Prostate gland (tissue), 2 donors: Measurements from ENCODE around the gene DAZAP1. TPM values are rescaled to one million over a fixed set of nuclear protein-coding genes. Genes with fewer than 3 reads are reported as not detected.

Source experiments
- DNase-seq: peaks from one replicate; pipeline ENCODE4 v3.0.0-alpha.2; 2019; ENCODE audit warnings: low spot score
- H3K27ac ChIP-seq, 2 donors: fragments of 200-600 bp; sonication (generic); 2 replicates each; pipeline ENCODE4 v1.5.1; 2017 to 2019
- H3K27me3 ChIP-seq: fragments of 200-600 bp; sonication (generic); replicated peaks from 2 replicates; pipeline ENCODE4 v1.5.1; 2019; ENCODE audit not compliant: insufficient read depth
- H3K36me3 ChIP-seq, 2 donors: fragments of 200-600 bp; sonication (generic); 1 replicate in 1 of 2; 2 replicates in 1 of 2; pipeline versions ENCODE4 v1.5.1 to v1.8.1; 2017 to 2019
- H3K4me1 ChIP-seq: fragments of 200-600 bp; sonication (generic); replicated peaks from 2 replicates; pipeline ENCODE4 v1.5.1; 2019
- H3K4me3 ChIP-seq, 2 donors: fragments of 200-600 bp; sonication (generic); 2 replicates each; pipeline ENCODE4 v1.5.1; 2017 to 2019
- H3K9me3 ChIP-seq: fragments of 200-600 bp; sonication (generic); 2 replicates; pipeline ENCODE4 v1.5.1; 2017
- POLR2A ChIP-seq: fragments of 450-650 bp; IDR thresholded peaks from one replicate; pipeline ENCODE4 v1.6.1; 2016; ENCODE audit warnings: antibody characterized with exemption, mild to moderate bottlenecking
- POLR2AphosphoS5 ChIP-seq: sonication (generic); formaldehyde crosslinking; IDR thresholded peaks from one replicate; pipeline ENCODE4 v1.6.1; 2017; ENCODE audit warnings: antibody characterized with exemption
- WGBS: methylation state at CpG from one replicate; pipeline ENCODE4 v1.1.5; 2018; 5-methylcytosine and 5-hydroxymethylcytosine counted together
- intact Hi-C: fragments of 100-400 bp; cut with DNase I; formaldehyde crosslinking; loops from one replicate; pipeline ENCODE4 v1.14.2; 2022
- total RNA-seq, 2 donors: library from RNA; depleted of rRNA; stranded (reverse); fragments of >200 nt; gene quantifications; one replicate each; pipeline ENCODE4 v1.1.0, GENCODE V29; 2016
- TF ChIP-seq, protein P1 (sequence below), 4 experiments: fragments of 200-600 bp in 2 of 4; fragments of 450-650 bp in 2 of 4; sonication (generic) in 2 of 4; IDR thresholded peaks; 1 replicate in 3 of 4; 2 replicates in 1 of 4; pipeline ENCODE4 v1.5.1; 2016 to 2019; ENCODE audit warnings: antibody characterized with exemption in 4 of 4, mild to moderate bottlenecking in 2 of 4, moderate library complexity in 2 of 4

DAZAP1 gene
- total RNA-seq, 2 donors from 2014 or later, result 58.6 to 74.1 TPM

DNA sequence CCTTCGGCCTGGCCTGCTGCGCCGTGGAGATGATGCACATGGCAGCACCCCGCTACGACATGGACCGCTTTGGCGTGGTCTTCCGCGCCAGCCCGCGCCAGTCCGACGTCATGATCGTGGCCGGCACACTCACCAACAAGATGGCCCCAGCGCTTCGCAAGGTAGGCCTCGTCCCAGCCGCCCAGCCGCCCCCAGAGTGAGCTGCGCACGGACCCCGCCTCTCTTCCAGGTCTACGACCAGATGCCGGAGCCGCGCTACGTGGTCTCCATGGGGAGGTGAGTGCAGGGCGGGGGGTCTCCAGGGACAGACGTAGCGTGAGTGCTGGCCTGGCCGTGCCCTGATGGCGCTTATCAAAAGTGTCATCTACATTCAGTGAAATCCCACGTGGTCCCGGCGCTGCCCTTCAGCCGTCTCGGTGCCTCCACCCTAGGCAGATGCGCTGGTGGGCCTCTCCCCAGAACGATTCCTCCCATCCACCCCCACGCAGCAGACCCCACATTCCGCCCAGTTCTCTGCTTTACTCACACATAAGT, 16.4 kb upstream of the DAZAP1 start:
- Histone ChIP-seq H3K27me3 (no peaks in the 10 kb centered on the region), H3K4me1 (no peaks in the 10 kb centered on the region), H3K4me3 (no peak overlapping the region), H3K27ac (no peak overlapping the region), H3K9me3 (no peaks in the 10 kb centered on the region), H3K36me3 (peaks cover 0 to 4% of the 10 kb centered on the region in 2 donors)
- WGBS, result 94% methylated on average over 42 of the region's 42 CpGs
- no peak for TF ChIP-seq POLR2AphosphoS5
- TF ChIP-seq POLR2A, result no peak
- TF ChIP-seq, protein P1, sequence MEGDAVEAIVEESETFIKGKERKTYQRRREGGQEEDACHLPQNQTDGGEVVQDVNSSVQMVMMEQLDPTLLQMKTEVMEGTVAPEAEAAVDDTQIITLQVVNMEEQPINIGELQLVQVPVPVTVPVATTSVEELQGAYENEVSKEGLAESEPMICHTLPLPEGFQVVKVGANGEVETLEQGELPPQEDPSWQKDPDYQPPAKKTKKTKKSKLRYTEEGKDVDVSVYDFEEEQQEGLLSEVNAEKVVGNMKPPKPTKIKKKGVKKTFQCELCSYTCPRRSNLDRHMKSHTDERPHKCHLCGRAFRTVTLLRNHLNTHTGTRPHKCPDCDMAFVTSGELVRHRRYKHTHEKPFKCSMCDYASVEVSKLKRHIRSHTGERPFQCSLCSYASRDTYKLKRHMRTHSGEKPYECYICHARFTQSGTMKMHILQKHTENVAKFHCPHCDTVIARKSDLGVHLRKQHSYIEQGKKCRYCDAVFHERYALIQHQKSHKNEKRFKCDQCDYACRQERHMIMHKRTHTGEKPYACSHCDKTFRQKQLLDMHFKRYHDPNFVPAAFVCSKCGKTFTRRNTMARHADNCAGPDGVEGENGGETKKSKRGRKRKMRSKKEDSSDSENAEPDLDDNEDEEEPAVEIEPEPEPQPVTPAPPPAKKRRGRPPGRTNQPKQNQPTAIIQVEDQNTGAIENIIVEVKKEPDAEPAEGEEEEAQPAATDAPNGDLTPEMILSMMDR (IDR thresholded peaks at IDR 0.05), result no peak
- DNase-seq, result no peak
- intact Hi-C loops, result no loop called here

DNA sequence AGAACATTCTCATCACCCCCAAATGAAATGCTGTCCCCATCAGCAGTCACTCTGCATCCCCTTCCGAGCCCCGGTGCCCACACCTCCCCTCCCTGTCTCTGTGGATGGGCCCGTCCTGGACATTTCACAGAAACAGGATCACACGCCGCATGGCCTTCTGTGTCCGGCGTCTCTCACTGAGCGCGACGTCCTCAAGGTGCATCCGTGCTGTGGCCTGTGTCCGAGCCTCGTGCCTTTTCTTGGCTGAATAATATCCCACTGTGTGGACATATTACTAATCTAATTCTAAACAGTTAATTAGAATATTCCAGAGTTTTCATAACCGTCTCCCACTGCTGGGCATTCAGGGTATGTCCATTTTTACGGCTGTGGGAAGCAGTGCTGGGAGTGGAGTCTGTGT, 15.0 kb upstream of the DAZAP1 start:
- intact Hi-C loops, result no loop called here
- no peak overlapping the region for H3K4me3 ChIP-seq
- H3K36me3 ChIP-seq, result peaks cover 0 to 4% of the 10 kb centered on the region in 2 donors
- no peaks in the 10 kb centered on the region for H3K4me1 ChIP-seq
- H3K27ac ChIP-seq, result no peak overlapping the region
- TF ChIP-seq, protein P1 (IDR thresholded peaks at IDR 0.05), result no peak
- TF ChIP-seq POLR2AphosphoS5, result no peak
- TF ChIP-seq POLR2A, result no peak
- H3K9me3 ChIP-seq, result no peaks in the 10 kb centered on the region
- DNase-seq, result no peak
- WGBS, result 98% methylated on average over 15 of the region's 15 CpGs
- no peaks in the 10 kb centered on the region for H3K27me3 ChIP-seq

DNA sequence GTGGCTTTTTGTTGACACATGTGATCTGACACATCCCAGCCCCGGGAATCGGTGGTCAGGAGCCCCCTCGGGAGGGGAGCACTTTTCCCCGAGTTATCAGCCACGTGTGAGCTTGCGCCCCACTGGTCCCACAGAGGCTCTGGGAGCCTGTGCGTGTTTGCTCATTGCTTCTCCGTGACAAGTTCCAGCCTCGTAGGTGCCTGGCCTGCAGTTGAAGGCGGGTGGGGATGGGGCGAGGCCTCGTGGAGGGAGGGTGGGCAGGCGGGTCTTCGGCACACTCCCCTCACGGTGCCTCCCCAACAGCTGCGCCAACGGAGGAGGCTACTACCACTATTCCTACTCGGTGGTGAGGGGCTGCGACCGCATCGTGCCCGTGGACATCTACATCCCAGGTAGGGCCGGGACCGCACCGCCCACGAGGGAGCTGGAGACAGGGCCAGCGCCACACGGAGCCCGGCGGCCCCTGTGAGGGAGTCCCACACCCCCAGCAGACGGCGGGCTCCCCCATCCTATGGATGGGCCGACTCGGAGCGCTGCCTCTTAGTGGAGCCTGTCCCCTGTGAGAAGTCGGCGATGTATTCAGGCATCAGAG, 14.4 kb upstream of the DAZAP1 start:
- DNase-seq, result no peak
- intact Hi-C loops, result no loop called here
- H3K36me3 ChIP-seq, result peaks cover 0 to 4% of the 10 kb centered on the region in 2 donors
- H3K27me3 ChIP-seq, result no peaks in the 10 kb centered on the region
- no peaks in the 10 kb centered on the region for H3K4me1 ChIP-seq
- TF ChIP-seq, protein P1 (IDR thresholded peaks at IDR 0.05), result no peak
- TF ChIP-seq POLR2A (no peak), POLR2AphosphoS5 (no peak)
- WGBS, result 88% methylated on average over 21 of the region's 37 CpGs
- no peak overlapping the region for H3K4me3 ChIP-seq
- no peak overlapping the region for H3K27ac ChIP-seq
- H3K9me3 ChIP-seq, result no peaks in the 10 kb centered on the region

DNA sequence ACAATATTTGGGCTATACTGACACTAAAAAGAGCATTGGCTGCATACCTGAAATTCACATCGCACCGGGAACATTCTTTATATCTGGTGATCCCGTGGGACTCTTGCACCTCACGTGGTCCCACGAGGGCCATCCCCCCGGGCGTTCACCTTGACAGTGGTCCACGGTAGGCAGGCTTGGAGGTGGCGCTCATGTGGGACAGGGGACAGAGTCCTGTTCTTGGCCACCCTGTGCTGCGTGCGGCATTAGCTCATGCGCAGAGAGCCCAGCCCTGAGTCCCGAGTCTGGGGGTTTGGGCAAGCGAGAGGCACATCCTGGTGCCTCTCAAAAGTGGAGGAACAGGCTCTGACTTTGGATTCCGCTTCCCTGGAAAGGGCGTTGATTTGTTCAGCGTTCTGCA, 13.5 kb upstream of the DAZAP1 start:
- Histone ChIP-seq H3K27ac (no peak overlapping the region), H3K4me1 (no peaks in the 10 kb centered on the region), H3K27me3 (no peaks in the 10 kb centered on the region), H3K36me3 (peaks cover 0 to 4% of the 10 kb centered on the region in 2 donors), H3K4me3 (no peak overlapping the region), H3K9me3 (no peaks in the 10 kb centered on the region)
- TF ChIP-seq, protein P1 (IDR thresholded peaks at IDR 0.05), result no peak
- TF ChIP-seq POLR2AphosphoS5 (no peak), POLR2A (no peak)
- no peak for DNase-seq
- WGBS, result 68% methylated on average over 14 of the region's 17 CpGs
- intact Hi-C loops, result no loop called here
